Medulla oblongata (tissue), 1 donor: Measurements from ENCODE around the gene ZBED1.
"Not testable (repeated sequence)": the region's sequence is repeated elsewhere in the genome, so short reads cannot be mapped to it uniquely, and the experiment has no call there.

Experiments
- DNase-seq: peaks from one replicate; pipeline ENCODE4 v3.0.0-alpha.2; 2015; ENCODE audit errors: extremely low spot score

ZBED1 gene

GRCh38 chrX:2500803-2501558 is at the start of gene ZBED1, which contains the start of gene DHRSX:
Gene ZBED1, minus strand, starts transcription at chrX:2500976. Its CDS starts 10,257 bp downstream, at chrX:2490719.
Gene DHRSX, minus strand, starts transcription at chrX:2500976. Its CDS starts 51 bp downstream, at chrX:2500925.
- no peak for DNase-seq

GRCh38 chrX:2549876-2550275 is 49.1 kb upstream of the ZBED1 start:
- no peak for DNase-seq

GRCh38 chrX:2548711-2549423 is 48.1 kb upstream of the ZBED1 start:
- no peak for DNase-seq

- DNase-seq, result no peak
Measured at GRCh38 chrX:2547736-2548135, 47.0 kb upstream of the ZBED1 start.

- DNase-seq, result no peak
Measured at GRCh38 chrX:2546496-2546895, 45.7 kb upstream of the ZBED1 start.

GRCh38 chrX:2545144-2545543 is 44.4 kb upstream of the ZBED1 start:
- DNase-seq, result no peak

- no peak for DNase-seq
Measured at GRCh38 chrX:2542826-2543521, 42.2 kb upstream of the ZBED1 start.

GRCh38 chrX:2541603-2542002 is 40.8 kb upstream of the ZBED1 start:
- DNase-seq, result no peak

- DNase-seq, result no peak
Measured at GRCh38 chrX:2540426-2540947, 39.7 kb upstream of the ZBED1 start.

- DNase-seq, result no peak
Measured at GRCh38 chrX:2539586-2539985, 38.8 kb upstream of the ZBED1 start.

GRCh38 chrX:2538031-2538757 is 37.4 kb upstream of the ZBED1 start:
- DNase-seq, result peak; percentile 68

GRCh38 chrX:2536974-2537373 is 36.2 kb upstream of the ZBED1 start:
- peak; percentile 62 for DNase-seq

GRCh38 chrX:2536141-2536540 is 35.4 kb upstream of the ZBED1 start:
- DNase-seq, result no peak

GRCh38 chrX:2534261-2535021 is 33.7 kb upstream of the ZBED1 start:
- DNase-seq, result not testable (repeated sequence)

- DNase-seq, result no peak
Measured at GRCh38 chrX:2533424-2533823, 32.6 kb upstream of the ZBED1 start.

GRCh38 chrX:2526390-2526789 is 25.6 kb upstream of the ZBED1 start:
- DNase-seq, result no peak

- DNase-seq, result no peak
Measured at GRCh38 chrX:2523911-2524310, 23.1 kb upstream of the ZBED1 start.

GRCh38 chrX:2521927-2522386 is 21.2 kb upstream of the ZBED1 start:
- peak; percentile 11 for DNase-seq

GRCh38 chrX:2521092-2521926 is 20.5 kb upstream of the ZBED1 start:
- DNase-seq, result peak; percentile 73

- no peak for DNase-seq
Measured at GRCh38 chrX:2520539-2520938, 19.8 kb upstream of the ZBED1 start.
